Renal cortex interstitium (tissue), 15 donors: ENCODE results near the gene GPNMB. TPM values are rescaled to one million over a fixed set of nuclear protein-coding genes. Genes with fewer than 3 reads are reported as not detected.
"Not testable (repeated sequence)": the region's sequence is repeated elsewhere in the genome, so short reads cannot be mapped to it uniquely, and the experiment has no call there.

Source experiments
- DNase-seq, 11 donors: peaks; one replicate each; pipeline ENCODE4 v3.0.0-alpha.2; 2013; ENCODE audit warnings: low read depth in 9 of 11, low spot score in 4 of 11; ENCODE audit errors: extremely low read depth in 1 of 11
- long read RNA-seq, 16 experiments: transcript quantifications; one replicate each; lab custom pipeline, GENCODE V29; 2026
- polyA plus RNA-seq, 3 donors: library from polyadenylated mRNA; unstranded; fragments of 120-200 nt; gene quantifications; one replicate each; pipeline ENCODE4 v1.2.1, GENCODE V29; 2013; ENCODE audit not compliant: insufficient read length in 3 of 3

Gene GPNMB
- 10 to 100 TPM; 10.7 to 21.4 (median 19.9) TPM for polyA plus RNA-seq
- long read RNA-seq, donor 1, partial matches to known transcripts, result 0 of 1 reads
- long read RNA-seq, donor 1, other reads (novel, unspliced or antisense), result 0 of 1 reads
- long read RNA-seq, donor 2, partial matches to known transcripts, result 0 of 2 reads
- long read RNA-seq, donor 2, other reads (novel, unspliced or antisense), result 0 of 2 reads
- long read RNA-seq, donor 3, partial matches to known transcripts, result 0 of 10 reads
- long read RNA-seq, donor 3, other reads (novel, unspliced or antisense), result 0 of 10 reads
- long read RNA-seq, donor 4, partial matches to known transcripts, result 0 of 2 reads
- long read RNA-seq, donor 4, other reads (novel, unspliced or antisense), result 0 of 2 reads
- long read RNA-seq, donor 5, result 0 reads
- long read RNA-seq, donor 6, partial matches to known transcripts, result 0 of 2 reads
- long read RNA-seq, donor 6, other reads (novel, unspliced or antisense), result 0 of 2 reads
- long read RNA-seq, donor 7, partial matches to known transcripts, result 5 of 7 reads
- long read RNA-seq, donor 7, other reads (novel, unspliced or antisense), result 0 of 7 reads
- long read RNA-seq, donor 8, result 0 reads
- long read RNA-seq, donor 9, transcript GPNMB-201 (11 exons, 2,862 nt), result major isoform, 9 of 10 reads
- long read RNA-seq, donor 9, partial matches to known transcripts, result 0 of 10 reads
- long read RNA-seq, donor 9, other reads (novel, unspliced or antisense), result 0 of 10 reads
- long read RNA-seq, donor 10, partial matches to known transcripts, result 6 of 8 reads
- long read RNA-seq, donor 10, other reads (novel, unspliced or antisense), result 0 of 8 reads
- long read RNA-seq, donor 11, partial matches to known transcripts, result 0 of 5 reads
- long read RNA-seq, donor 11, other reads (novel, unspliced or antisense), result 0 of 5 reads
- long read RNA-seq, donor 12, partial matches to known transcripts, result 0 of 1 reads
- long read RNA-seq, donor 12, other reads (novel, unspliced or antisense), result 0 of 1 reads
- long read RNA-seq, donor 13, result 0 reads
- long read RNA-seq, donor 14, partial matches to known transcripts, result 5 of 9 reads
- long read RNA-seq, donor 14, other reads (novel, unspliced or antisense), result 0 of 9 reads
- long read RNA-seq, donor 15, partial matches to known transcripts, result 0 of 1 reads
- long read RNA-seq, donor 15, other reads (novel, unspliced or antisense), result 0 of 1 reads
- long read RNA-seq, donor 16, transcript GPNMB-201 (11 exons, 2,862 nt), result major isoform, 8 of 26 reads
- long read RNA-seq, donor 16, partial matches to known transcripts, result 15 of 26 reads
- long read RNA-seq, donor 16, other reads (novel, unspliced or antisense), result 0 of 26 reads

DNA sequence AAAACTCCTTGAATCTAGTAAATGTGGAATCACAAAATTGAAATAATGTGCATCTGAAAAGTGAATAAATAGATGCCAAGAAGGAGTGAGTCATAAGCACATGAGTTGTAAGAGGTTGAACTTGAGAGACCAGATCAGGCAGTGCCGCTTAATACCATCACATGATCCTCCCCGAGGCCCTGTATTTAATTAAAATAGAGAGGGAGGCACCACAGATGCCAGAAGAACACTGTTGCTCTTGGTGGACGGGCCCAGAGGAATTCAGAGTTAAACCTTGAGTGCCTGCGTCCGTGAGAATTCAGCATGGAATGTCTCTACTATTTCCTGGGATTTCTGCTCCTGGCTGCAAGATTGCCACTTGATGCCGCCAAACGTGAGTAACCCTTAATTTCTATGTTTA is at the start of gene GPNMB:
TSS of gene GPNMB (plus strand) at position 221 of the 400 bp plus-strand sequence. CDS start at position 304, 83 bp downstream.
- no peak for DNase-seq

DNA sequence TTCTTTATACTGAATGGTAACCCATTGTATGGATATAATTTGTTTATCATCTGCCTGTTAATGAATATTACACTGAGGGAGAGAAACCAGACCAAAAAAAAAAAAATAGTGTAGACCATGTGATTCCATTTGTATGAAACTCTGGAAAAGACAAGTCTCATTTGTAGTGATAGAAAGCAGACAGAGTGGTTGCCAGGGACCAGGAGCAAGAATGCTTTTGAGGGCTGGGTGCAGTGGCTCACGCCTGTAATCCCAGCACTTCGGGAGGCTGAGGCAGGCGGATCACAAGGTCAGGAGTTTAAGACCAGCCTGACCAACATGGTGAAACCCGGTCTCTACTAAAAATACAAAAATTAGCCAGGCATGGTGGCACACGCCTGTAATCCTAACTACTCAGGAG is 48.8 kb upstream of the GPNMB start:
- DNase-seq, result not testable (repeated sequence)

DNA sequence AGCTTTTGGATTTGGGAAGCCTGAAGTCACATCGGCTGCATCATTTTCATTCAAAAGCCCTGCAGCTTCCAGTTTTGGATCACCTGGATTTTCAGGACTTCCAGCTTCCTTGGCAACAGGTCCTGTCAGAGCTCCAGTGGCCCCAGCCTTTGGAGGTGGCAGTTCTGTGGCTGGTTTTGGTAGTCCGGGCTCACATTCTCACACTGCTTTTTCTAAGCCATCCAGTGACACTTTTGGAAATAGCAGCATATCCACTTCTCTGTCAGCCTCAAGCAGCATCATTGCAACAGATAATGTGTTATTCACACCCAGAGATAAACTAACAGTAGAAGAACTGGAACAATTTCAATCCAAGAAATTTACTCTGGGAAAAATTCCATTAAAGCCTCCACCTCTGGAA is 46.2 kb upstream of the GPNMB start:
- DNase-seq, result no peak

DNA sequence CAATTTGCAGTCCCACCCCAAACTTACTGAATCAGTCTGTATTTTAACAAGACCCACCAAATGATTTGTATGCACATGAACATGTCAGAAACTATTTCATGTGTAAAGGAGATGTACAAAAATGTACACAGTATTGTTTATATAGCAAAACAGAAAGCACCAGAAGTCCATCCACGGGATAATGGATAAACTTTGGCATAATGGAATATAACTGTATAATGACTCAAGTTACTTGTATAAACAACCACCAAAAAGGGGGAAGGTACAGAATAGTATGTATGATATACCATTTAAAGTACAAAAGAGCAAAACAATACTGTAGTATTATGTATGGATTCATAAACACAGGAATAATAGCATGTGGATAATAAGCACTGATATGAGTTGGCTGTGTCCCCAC is 42.3 kb upstream of the GPNMB start:
- no peak for DNase-seq

DNA sequence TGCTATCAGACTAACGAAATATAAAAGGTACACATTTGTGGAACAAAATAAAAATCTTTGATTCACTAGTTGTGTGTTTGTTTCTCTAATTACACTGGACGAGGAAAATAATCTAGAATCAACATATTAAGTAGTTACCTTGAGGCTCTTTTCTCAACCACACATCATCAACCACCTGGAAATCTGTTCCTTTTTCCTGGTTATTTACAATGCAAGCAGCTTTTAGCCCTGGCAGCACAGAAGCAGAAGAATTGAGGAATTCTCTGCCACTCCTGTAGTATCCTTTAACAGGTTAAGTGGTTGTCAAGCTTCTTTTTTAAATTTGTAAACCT is 41.0 kb upstream of the GPNMB start:
- peak in 2 of 11 donors; percentile 33 to 44 for DNase-seq

DNA sequence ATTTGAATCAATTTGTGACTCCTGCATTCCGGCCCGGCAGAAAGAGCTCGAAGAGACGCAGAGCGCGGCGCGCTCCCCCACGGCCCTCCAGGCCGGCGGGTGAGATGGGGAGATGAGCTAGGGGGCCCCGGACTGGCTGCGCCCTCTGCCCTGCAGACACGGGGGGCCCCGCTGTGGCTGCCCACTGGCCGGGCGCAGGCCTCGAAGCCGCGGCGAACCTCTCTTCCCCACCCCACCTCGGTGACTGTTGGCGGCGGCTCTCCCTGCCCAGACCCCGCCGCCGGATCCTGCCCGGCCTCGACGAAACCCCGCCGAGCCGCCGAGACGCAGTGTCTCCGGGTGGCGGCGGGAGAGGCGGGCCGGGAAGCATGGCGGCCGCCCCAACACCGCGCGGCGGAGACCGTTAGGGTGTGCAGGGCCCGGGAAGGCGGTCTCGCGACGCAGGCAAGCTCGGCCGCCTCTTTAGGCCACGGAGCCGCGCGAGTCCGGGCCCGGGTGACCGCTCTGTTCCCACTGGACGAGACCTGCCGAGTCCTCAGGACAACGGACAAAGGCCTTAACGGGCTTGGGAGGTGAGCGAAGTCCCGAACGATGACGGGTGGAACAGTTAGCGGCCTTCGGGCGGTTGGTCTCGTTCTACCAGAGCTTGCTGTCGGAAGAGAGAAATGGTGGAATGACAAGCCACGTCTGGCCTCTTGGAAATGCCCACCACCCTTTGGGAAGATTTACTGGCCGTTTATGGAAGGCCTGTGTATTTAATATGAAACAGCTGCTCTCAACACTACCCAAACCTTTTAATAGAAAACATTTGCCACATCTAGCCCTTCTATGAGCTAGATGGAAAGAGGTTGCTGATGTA is 40.4 kb upstream of the GPNMB start:
- peak in 4 of 11 donors; percentile 51 to 63 (median 58) for DNase-seq

DNA sequence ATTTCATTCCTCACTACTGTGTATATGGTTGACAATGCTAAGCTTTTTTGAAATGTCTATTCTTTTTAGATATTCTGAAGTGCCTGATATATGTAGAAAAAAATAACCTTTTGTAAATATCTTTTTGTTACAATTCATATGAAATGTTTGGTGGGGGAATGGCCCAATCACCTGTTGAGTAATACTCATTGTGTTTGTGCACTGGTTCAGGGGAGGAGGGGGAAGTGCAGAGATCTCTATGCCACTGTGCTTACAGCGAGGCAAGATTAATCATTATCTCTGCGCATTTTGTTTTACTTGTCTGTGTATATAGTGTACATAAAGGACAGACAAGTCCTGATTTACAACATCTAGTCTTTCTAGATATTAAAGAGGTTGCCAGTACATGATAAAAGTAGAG is 39.6 kb upstream of the GPNMB start:
- DNase-seq, result peak in 1 of 11 donors; percentile 12

DNA sequence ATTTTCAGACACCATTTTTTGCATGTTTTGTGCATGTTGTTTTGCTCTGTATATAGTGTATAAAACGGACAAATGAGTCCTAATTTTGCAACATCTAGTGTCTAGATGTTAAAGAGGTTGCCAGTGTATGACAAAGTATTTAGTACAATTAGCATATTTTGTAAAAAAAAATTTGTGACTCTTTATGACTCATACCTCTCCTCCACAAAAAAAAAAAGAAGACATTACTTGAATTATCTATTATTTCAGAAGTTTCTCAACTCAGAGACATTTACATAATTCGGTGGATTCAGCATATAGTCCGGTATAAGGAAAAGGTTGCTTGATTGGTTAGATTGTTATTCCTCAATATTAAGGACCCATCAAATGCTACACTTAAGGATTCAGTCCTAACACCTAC is 38.7 kb upstream of the GPNMB start:
- no peak for DNase-seq

DNA sequence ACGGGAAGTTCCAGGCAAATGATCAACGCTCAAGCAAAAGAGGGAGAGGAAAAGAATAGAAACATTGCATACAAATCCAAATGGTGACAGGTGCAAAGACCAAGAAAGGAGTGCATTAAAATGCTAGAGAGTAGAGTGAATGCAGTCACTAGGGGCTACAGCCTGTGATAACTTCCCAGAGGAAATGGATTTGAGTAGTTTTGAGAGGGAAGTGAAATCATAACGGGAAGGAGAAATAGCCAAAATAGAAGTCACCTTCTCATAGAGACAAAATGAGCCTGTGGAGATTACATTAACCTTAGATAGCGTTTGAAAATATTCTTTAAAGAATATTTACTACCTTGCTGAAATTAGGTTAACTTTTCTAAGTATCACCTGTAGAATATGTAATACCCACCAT is 38.3 kb upstream of the GPNMB start:
- no peak for DNase-seq

DNA sequence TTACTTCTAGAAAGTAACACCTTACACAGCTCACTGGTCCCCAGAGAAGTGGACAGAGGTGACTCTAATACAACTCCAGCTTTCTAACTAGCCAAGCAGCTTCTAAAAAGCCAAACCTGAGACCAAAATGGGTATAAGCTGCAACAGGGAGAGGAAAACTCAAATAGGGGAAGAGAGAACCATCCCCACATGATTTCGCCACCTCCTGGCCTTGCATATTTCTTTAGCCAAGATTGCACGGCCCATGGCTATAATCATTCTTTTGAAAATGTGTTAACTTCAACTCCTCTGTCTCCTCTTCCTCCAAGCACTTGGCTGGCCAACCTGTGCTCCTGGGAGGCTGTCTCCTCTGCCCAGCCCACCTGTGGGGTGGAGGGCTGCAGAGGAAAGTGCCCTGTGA is 36.1 kb upstream of the GPNMB start:
- DNase-seq, result no peak

DNA sequence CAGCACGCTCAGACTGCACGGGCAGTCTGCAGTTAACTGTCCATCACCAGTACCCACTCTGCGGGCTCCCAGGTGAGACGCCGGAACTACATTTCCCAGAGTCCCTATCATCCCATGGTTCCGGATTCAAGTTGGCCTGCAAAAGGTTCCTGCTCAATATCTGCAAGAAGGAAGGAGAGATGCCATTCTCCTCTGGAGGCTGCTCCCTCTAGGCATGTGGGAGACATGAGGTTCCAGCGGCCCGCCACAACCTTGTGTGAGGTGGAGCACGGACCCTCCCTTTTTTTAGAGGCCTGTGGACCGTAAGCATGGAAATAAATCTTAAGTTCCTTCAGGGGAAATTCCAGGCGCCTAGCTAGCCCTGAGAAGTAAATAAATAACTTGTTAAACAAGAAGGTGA is 35.0 kb upstream of the GPNMB start:
- DNase-seq, result peak in 10 of 11 donors; percentile 42 to 82 (median 59)

DNA sequence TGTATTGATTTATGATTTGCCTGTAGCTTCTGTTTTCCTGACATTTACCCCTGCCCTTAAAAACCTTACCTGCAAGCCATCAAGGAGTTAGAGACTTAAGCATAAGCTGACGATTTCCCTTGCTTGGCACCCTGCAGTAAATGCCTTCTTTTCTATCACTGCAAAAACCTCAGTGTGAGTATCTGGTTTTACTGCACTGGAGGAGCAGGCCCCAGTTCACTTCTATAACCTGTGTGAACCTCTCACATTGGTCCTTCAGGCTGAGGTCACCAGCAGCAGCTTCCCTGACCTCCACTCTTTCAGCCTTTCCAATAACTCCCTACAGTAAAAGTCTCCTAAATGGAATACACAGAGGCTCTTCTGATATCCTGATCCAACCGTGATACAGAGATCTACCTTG is 34.2 kb upstream of the GPNMB start:
- DNase-seq, result peak in 1 of 11 donors; percentile 13

DNA sequence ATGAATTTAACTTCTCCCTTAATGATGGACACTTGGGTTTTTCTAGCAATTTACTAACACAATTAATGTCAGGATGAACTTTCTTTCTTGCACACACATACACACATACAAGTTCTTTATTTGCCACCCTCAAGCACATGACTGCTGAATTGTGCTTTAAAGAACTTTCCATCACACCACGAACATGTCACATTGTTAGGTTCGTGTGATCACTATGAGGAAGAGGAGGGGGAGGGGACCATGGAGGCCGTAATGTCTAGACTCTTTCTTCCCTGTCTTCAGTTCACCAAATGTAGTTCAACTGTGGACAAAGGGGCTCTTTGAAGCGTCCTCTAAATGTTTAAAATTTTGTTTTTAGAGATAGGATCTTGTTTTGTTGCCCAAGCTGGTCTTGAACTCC is 33.7 kb upstream of the GPNMB start:
- DNase-seq, result no peak

DNA sequence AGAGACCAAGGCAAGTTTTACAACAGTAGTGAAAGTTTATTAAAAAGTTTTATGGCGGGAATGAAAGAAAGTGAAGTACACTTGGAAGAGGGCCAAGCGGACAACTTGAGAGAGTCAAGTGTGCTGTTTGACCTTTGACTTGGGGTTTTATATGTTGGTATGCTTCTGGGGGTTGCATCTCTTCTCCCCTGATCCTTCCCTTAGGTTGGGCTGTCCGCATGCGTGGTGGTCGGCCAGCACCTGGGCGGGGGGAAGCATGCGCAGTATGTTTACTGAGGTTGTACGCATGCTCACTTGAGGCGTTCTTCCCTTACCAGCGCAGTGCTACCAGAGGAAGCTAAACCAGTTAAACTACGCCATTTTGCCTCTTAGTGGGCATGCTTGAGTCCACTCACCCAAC is 32.8 kb upstream of the GPNMB start:
- no peak for DNase-seq

DNA sequence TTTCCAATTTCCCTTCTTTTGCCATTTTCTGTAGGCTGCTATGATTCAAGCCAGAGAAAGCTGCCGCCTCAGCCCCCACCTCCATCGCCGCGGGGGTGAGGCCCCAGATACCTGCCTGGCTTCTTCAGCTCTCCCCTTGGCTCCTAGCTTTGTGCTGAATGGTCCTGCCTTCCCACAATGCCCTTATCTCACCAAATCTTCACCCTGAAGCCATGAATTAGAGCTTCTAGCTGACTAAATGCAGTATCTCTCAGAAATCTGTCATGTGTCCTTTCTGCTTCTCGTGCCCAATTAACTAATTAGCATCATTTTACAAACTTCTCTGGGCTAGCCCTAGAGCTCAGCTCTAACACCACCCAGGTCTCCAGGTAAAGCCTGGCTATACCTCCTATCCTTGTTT is 32.2 kb upstream of the GPNMB start:
- DNase-seq, result no peak

DNA sequence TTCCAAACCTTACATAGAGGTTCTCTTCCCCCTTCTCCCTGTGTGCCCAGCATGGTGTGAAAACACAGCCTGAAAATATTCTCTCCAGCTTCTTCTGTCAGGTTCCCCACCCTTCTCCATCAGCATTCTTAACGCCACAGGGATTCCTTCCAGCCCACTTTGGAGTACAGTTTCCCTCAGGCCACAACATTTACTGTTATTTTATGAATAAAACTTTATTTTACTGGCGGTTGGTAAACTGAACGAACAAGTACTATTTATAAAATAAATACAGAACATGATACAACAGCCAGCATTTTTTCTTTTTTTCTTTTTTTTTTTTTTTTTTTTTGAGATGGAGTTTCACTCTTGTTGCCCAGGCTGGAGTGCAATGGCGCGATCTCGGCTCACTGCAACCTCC is 31.6 kb upstream of the GPNMB start:
- DNase-seq, result no peak

DNA sequence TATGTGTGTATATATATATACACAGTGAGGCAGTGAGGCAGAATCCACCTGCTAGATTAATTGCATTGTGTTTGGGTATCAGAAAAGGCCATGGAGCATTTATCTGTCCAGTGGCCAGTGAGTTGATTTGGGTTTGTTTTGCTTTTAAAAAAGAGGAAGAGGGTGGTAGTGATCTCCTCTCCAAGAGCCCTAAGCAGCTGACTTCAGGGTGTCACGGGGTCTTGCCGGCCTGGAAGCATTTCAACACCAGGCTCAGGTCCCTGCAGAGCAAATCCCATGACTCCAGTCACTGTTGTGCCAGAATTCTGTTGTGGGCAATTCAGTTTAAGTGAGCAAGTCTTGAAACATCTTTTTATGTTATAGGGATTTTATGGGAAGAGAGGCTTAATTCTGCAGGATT is 30.6 kb upstream of the GPNMB start:
- no peak for DNase-seq

DNA sequence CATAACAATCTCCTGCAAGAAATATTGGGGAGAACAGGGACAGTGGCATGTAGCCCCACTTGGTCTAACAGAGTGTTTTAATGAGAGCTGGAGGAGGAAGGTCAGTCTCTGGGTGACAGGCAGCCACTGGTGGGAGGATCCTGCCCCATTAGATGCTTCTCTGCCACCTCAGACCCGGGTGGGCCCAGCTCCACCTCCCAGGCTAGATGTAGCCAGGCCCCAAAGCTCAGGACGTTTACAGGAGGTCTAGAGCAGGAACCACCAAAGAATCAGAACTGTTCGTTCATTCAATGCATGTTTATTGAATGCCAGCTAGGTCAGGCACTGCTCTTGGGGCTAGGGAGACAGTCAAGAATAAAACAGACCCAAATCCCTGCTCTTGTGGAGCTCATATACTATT is 28.4 kb upstream of the GPNMB start:
- DNase-seq, result no peak
